Uterus (tissue), 4 donors: ENCODE results near the gene DGKH. TPM values are rescaled to one million over a fixed set of nuclear protein-coding genes. Genes with fewer than 3 reads are reported as not detected.
"Not testable (repeated sequence)": the region's sequence is repeated elsewhere in the genome, so short reads cannot be mapped to it uniquely, and the experiment has no call there.

ENCODE experiments used
- DNase-seq, 2 donors: peaks; one replicate each; pipeline ENCODE4 v3.0.0-alpha.2; 2019 to 2020
- H3K27ac ChIP-seq, 2 donors: fragments of 200-600 bp; sonication (generic); 1 replicate in 1 of 2; 2 replicates in 1 of 2; pipeline ENCODE4 v1.5.1; 2016 to 2018
- H3K27me3 ChIP-seq, 2 donors: fragments of 200-600 bp; sonication (generic); one replicate each; pipeline ENCODE4 v1.5.1; 2018 to 2019; ENCODE audit warnings: control low read depth in 1 of 2
- H3K36me3 ChIP-seq, 2 donors: fragments of 200-600 bp; sonication (generic); one replicate each; pipeline ENCODE4 v1.5.1; 2019; ENCODE audit warnings: control low read depth in 1 of 2
- H3K4me1 ChIP-seq, 2 donors: fragments of 200-600 bp; sonication (generic); one replicate each; pipeline ENCODE4 v1.5.1; 2018 to 2019; ENCODE audit warnings: control low read depth in 1 of 2
- H3K4me3 ChIP-seq, 2 donors: fragments of 200-600 bp; sonication (generic); 1 replicate in 1 of 2; 2 replicates in 1 of 2; pipeline ENCODE4 v1.5.1; 2018 to 2019; ENCODE audit warnings: mild to moderate bottlenecking in 1 of 2
- H3K9me3 ChIP-seq, 2 donors: fragments of 200-600 bp; sonication (generic); one replicate each; pipeline ENCODE4 v1.5.1; 2019; ENCODE audit warnings: control low read depth in 1 of 2
- CTCF ChIP-seq, 4 experiments: fragments of 200-600 bp in 2 of 4; fragments of 450-650 bp in 2 of 4; sonication (generic) in 2 of 4; IDR thresholded peaks; one replicate each; pipeline ENCODE4 v1.5.1; 2016 to 2019; ENCODE audit warnings: antibody characterized with exemption in 4 of 4, mild to moderate bottlenecking in 2 of 4, moderate library complexity in 1 of 4
- POLR2A ChIP-seq, 2 donors: fragments of 450-650 bp; IDR thresholded peaks; one replicate each; pipeline ENCODE4 v1.6.1; 2016; ENCODE audit warnings: antibody characterized with exemption in 2 of 2, mild to moderate bottlenecking in 1 of 2, moderate library complexity in 1 of 2
- intact Hi-C: fragments of 100-400 bp; cut with DNase I; formaldehyde crosslinking; loops from one replicate; pipeline ENCODE4 v1.15.1; 2023; ENCODE audit warnings: low total_unique reads
- total RNA-seq, 4 donors: library from RNA; depleted of rRNA in 3 of 4; stranded (reverse); fragments of >200 nt in 3 of 4; gene quantifications; one replicate each; pipeline versions ENCODE4 v1.1.0 to v1.2.4, GENCODE V29; 2014 to 2023
- donor health status: DM: yes; HTN: yes; CAD: no.

DGKH gene
- total RNA-seq, 4 donors from 2014 or later, result 18.8 to 50.0 (median 36.5) TPM

GRCh38 chr13:42066542-42066941, 18.1 kb downstream of the DGKH start:
- no peaks in the 10 kb centered on the region for H3K27me3 ChIP-seq
- no peaks in the 10 kb centered on the region for H3K4me1 ChIP-seq
- no peak for DNase-seq
- no peaks in the 10 kb centered on the region for H3K36me3 ChIP-seq
- no peak overlapping the region for H3K27ac ChIP-seq
- no peak for TF ChIP-seq POLR2A (IDR thresholded peaks at IDR 0.05)
- no peak for TF ChIP-seq CTCF (IDR thresholded peaks at IDR 0.05)
- no peaks in the 10 kb centered on the region for H3K9me3 ChIP-seq
- intact Hi-C loops, result no loop called here
- H3K4me3 ChIP-seq, result no peak overlapping the region

GRCh38 chr13:42068886-42069285, 20.4 kb downstream of the DGKH start:
- no peak for TF ChIP-seq POLR2A (IDR thresholded peaks at IDR 0.05)
- no peak for TF ChIP-seq CTCF (IDR thresholded peaks at IDR 0.05)
- no peaks in the 10 kb centered on the region for H3K4me1 ChIP-seq
- no peak overlapping the region for H3K4me3 ChIP-seq
- H3K36me3 ChIP-seq, result no peaks in the 10 kb centered on the region
- intact Hi-C loops, result no loop called here
- DNase-seq, result no peak
- no peaks in the 10 kb centered on the region for H3K9me3 ChIP-seq
- no peak overlapping the region for H3K27ac ChIP-seq
- H3K27me3 ChIP-seq, result no peaks in the 10 kb centered on the region

GRCh38 chr13:42070599-42070998, 22.2 kb downstream of the DGKH start:
- intact Hi-C loops, H3K27me3 ChIP-seq, DNase-seq, H3K4me1 ChIP-seq, H3K4me3 ChIP-seq, H3K27ac ChIP-seq, H3K9me3 ChIP-seq, H3K36me3 ChIP-seq: not testable (repeated sequence)

GRCh38 chr13:42071179-42071578, 22.7 kb downstream of the DGKH start:
- intact Hi-C loops, H3K27me3 ChIP-seq, H3K36me3 ChIP-seq, DNase-seq, H3K4me1 ChIP-seq, H3K4me3 ChIP-seq, H3K27ac ChIP-seq, H3K9me3 ChIP-seq: not testable (repeated sequence)

GRCh38 chr13:42071672-42072419, 23.4 kb downstream of the DGKH start:
- DNase-seq, result no peak
- intact Hi-C loops, result no loop called here
- TF ChIP-seq POLR2A (IDR thresholded peaks at IDR 0.05) (no peak), CTCF (IDR thresholded peaks at IDR 0.05) (no peak)
- Histone ChIP-seq H3K9me3 (no peaks in the 10 kb centered on the region), H3K27me3 (no peaks in the 10 kb centered on the region), H3K36me3 (no peaks in the 10 kb centered on the region), H3K4me1 (no peaks in the 10 kb centered on the region), H3K27ac (no peak overlapping the region), H3K4me3 (no peak overlapping the region)

GRCh38 chr13:42073683-42074082, 25.2 kb downstream of the DGKH start:
- Histone ChIP-seq H3K27me3 (no peaks in the 10 kb centered on the region), H3K27ac (no peak overlapping the region), H3K4me3 (no peak overlapping the region), H3K36me3 (no peaks in the 10 kb centered on the region), H3K9me3 (no peaks in the 10 kb centered on the region), H3K4me1 (no peaks in the 10 kb centered on the region)
- no peak for DNase-seq
- intact Hi-C loops, result no loop called here
- TF ChIP-seq CTCF (IDR thresholded peaks at IDR 0.05), result no peak
- TF ChIP-seq POLR2A (IDR thresholded peaks at IDR 0.05), result no peak
